Fibroblast of skin of right biceps (primary cell): ENCODE results near the gene PDK4.
"Not testable (repeated sequence)": the region's sequence is repeated elsewhere in the genome, so short reads cannot be mapped to it uniquely, and the experiment has no call there.

ENCODE experiments used
- DNase-seq: peaks from one replicate; pipeline ENCODE4 v3.0.0-alpha.2; 2013

Gene PDK4

GRCh38 chr7:95596198-95597063 lies at the start of gene PDK4:
Gene PDK4, minus strand, starts transcription at chr7:95596516. Its CDS starts 223 bp downstream, at chr7:95596293.
- peak; percentile 24 for DNase-seq

DNA sequence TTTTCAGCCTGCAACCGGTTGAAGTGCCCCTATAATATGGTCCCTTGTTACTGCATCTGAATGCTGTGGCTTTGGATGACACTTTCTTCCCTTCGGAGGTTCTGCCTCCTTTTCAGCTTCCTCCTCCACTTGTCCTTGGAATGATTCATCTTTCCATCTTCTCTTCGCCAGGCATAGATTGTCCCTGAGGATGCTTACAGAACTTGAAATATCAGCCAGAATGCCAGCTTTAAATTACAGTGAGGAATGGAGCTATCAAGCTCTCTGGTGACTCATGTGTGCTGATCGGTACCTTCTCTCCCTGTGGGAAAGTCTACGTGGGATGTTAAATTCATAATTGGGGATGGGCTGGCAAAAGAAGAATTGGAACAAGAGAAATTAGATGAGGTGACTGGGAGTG lies 45.9 kb upstream of the PDK4 start:
- DNase-seq: no peak

DNA sequence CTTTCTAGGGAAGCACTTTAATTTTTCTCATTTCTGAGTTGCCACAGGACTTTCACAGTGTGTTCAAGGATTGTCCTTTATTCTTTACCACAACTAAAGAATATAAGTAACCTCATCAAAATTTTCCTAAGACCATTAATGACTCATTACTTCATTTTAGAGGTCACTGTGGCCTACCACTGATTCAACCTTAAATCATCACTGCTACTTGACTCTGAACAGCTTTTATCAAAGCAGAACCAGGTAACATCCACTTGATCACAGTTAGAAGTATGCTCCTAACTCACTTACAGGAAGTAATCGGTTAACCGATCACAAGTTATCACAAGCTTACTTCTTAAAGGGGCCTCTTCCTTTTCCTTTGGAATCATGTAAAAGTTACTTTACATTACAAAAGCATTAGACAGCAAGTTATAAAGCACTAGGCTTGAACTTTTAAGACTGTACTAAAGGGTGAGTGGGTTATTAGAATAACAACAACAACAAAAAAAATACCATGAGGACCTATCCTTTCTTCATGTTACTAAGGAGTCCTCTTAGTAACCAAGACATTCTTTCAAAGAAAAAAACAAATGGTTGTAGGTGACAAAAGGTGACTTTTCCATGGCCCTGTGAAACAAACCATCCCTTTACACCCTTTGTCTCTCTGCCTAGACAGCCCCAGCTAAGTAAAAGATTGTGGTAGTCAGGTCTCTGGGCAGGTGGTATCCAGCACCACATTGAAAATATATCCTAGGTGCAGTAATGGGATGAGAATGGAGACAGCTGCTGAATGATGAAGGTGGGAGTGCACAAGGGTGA lies 40.0 kb upstream of the PDK4 start:
- DNase-seq: no peak

DNA sequence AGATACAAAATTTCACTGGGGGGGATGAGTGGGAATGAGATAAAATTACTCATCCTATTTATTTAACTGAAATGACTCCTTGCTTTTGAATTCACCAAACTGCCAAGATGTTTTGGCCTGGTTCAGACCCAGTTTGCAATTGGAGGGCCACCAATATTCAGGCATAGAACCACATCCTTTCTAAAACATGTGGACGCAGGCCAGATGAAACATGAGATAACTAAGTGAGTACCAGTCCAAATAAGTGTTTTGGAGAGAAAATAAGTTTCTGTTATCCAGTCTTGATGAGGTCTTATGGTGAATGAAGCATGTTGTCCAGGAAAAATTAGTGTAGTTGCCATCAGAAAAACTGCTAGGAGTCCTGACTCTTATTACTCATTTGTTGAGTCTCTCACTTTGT lies 36.3 kb upstream of the PDK4 start:
- DNase-seq: peak; percentile 17

DNA sequence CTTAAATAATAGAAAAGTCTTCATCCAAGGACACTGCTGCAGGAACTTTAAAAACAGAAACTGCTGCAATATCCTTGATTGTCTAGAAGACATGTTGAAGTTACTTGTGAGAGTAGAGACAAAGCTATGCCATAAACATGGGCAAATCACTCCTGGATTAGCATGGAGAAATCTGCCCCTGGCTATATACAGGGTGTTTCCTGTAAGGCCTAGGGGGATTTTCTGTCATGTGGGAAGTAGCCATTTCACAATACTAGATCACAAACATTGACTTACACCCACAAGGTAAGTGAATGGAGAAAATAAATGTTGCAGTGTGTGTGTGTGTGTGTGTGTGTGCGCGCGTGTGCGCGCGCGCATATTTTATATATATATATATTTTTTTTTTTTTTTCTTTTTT lies 35.2 kb upstream of the PDK4 start:
- no peak for DNase-seq

- DNase-seq: no peak
Measured at GRCh38 chr7:95630702-95631458, 34.6 kb upstream of the PDK4 start.

DNA sequence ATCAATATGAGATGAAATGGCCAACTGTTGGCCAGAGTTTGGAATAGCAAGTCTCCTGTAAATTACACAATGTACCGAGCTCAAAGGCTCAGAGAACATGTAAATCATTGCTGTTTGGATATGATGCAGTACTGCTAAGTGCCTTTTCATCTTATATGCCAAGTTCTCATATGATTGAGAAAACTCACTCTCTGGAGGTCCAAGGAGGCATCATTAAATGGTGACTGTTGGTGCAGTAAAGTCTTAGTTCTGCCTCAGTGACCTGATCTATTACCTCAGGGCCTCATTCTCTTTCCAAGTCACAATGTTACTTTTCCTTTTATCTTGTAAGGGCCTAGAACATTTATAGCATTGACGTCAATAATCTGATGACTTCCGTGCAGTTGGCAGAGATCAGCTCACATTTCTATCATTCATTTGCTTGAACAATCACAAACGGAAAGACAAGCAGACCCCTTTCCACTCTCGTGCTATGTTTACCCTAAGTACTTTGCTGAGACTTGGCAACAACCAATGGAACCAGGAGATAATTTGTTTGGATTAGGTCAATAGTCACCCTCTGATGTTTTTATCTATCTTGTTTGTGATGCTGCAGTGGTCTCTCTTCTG lies 32.6 kb upstream of the PDK4 start:
- no peak for DNase-seq

DNA sequence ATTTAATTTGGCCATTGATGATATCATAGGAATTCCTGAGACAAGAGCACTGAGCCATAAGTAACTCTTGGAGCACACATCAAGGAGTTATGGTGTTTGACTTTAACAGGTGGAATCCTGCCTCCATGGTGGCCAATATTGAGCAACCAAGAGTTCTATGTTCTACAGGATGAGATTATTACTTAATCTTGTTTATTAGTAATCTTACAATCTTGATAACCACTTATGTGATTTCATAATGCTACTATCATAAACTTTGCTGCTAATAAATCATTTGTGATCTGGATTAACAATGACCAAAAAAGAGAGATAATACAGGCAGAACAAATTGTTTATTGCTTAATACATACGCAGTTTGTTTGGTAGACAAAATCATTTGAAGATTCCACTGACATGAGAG lies 27.5 kb upstream of the PDK4 start:
- no peak for DNase-seq

- no peak for DNase-seq
Measured at GRCh38 chr7:95622859-95623258, 26.5 kb upstream of the PDK4 start.

DNA sequence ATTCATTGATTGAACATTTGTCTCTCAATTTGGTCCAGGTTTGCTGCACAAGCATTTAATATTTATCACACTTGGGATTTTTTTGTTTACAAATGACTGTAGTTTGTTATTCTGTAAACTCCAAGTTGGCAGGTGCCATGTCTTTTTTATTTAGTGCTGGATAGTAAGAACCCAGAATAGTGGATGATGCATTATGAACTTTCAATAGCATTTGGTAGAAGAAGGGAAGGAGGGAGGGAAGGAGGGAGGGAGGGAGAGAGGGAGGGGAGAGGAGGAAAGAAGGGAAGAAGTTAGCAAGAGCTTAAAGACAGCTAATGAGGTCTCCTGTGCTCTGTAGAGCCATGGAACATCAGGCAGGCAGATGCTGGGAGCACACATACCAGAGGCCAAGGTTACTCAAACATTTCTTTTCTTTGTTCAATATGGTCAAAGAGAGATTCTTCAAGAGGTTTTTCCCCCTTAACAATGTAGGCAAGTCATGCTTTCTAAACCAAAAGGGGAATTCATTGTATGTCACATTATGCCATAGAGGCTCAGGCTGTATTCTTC lies 25.8 kb upstream of the PDK4 start:
- no peak for DNase-seq

DNA sequence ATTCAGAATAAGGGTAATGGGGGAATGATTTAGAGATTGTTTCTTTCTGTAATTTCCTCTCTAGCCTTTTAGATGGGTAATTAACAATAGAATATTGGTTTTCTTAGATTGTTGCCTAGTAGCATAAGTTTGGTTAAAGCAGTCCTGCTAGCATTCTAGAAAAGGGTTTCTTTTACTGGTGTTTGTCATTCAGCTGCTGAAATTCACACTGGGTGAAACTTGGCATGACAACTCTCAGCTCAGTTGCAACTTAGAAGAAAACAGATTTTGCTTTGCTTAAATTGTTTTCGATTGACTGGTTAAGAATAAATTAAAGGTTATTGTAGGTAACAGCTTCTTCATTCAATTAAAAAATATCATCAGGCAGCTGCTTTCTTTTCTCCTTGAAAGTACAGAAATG lies 25.1 kb upstream of the PDK4 start:
- no peak for DNase-seq

- DNase-seq: no peak
Measured at GRCh38 chr7:95620631-95621030, 24.3 kb upstream of the PDK4 start.

DNA sequence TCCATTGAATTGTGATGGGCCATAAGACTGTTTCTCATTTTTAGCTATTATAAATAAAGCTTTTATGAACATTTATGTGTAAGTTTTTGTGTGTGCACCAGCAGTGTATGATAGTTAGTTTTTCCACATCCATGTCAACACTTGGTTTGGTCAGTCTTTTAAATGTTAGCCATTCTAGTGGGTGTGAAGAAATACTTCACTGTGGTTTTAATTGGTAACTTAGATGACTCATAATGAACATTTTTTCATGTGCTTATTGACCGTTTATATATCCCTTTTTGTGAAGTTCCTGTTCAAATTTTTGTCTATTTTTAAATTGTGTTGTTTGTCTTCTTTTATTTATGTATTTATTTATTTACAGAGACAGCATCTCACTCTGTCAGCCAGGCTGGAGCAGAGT lies 23.6 kb upstream of the PDK4 start:
- DNase-seq: no peak

GRCh38 chr7:95619517-95619916 lies 23.2 kb upstream of the PDK4 start:
- no peak for DNase-seq

DNA sequence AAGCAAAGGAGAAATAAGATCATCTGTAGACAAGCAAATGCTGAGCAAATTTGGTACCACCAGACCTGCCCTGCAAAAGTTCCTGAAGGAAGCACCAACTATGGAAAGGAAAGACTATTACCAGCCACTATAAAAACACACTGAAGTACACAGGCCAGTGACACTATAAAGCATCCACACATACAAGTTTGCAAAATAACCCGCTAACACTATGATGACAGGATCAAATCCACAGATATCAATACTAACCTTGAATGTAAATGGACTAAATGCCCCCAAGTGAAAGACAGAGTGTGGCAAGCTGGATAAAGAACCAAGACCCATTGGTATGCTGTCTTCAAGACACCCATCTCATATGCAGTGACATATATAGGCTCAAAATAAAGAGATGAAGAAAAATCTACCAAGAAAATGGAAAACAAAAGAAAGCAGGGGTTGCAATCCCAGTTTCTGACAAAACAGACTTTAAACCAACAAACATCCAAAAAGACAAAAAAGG lies 18.2 kb upstream of the PDK4 start:
- no peak for DNase-seq

- no peak for DNase-seq
Measured at GRCh38 chr7:95611224-95611623, 14.9 kb upstream of the PDK4 start.

- peak; percentile 20 for DNase-seq
Measured at GRCh38 chr7:95609277-95609971, 13.1 kb upstream of the PDK4 start.

GRCh38 chr7:95608359-95609173 lies 12.2 kb upstream of the PDK4 start:
- DNase-seq: peak; percentile 88

DNA sequence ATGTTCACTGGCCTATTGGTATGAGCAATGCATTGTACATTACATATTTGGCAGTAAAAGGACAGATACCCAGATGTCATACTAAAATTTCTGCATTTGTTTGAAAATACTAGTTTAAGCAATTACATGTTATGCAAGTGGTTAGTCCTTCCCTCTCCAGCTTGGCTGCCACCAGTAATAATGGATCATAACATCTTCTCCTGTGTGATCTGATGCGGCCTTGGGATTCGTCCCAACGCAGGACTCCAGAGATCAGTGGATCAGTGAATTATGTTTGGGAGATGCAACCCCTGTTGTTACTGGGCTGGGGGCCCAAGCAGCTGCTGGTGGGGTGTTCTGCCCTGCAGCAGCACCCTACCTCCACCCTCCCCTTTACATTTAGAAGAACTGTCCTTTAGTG lies 11.2 kb upstream of the PDK4 start:
- DNase-seq: no peak

DNA sequence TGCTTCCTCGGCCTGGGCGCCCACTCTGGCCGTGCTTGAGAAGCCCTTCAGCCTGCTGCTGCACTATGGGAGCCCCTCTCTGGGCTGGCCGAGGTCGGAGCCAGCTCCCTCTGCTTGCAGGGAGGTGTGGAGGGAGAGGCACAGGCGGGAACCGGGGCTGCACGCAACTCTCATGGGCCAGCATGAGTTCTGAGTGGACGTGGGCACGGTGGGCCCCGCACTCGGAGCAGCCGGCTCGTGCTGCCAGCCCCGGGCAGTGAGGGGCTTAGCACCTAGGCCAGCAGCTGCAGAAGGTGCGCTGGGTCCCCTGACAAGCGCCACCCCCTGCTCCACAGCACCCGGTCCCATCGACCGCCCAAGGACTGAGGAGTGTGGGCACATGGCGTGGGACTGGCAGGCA lies 9.0 kb upstream of the PDK4 start:
- DNase-seq: no peak

- not testable (repeated sequence) for DNase-seq
Measured at GRCh38 chr7:95604811-95605210, 8.5 kb upstream of the PDK4 start.
